Activated CD8-positive, alpha-beta T cell treated with anti-CD3 and anti-CD28 coated beads for 36 hours (primary cell): Measurements from ENCODE around the gene OR5H1. TPM values are rescaled to one million over a fixed set of nuclear protein-coding genes. Genes with fewer than 3 reads are reported as not detected.

ENCODE experiments used
- ATAC-seq: fragments of 200-7000 bp; cut with Tn5 transposase; one replicate; pipeline ENCODE4 v1.10.0; 2021; ENCODE audit warnings: mild to moderate bottlenecking, moderate library complexity
- CTCF ChIA-PET: fragments of 350-600 bp; sonication (Branson Sonifier 250); formaldehyde crosslinking; loops from one replicate; lab custom pipeline; 2021; ENCODE audit warnings: antibody characterized with exemption; lab: Charles Lee
- POLR2A ChIA-PET: fragments of 350-600 bp; sonication (Branson Sonifier 250); formaldehyde crosslinking; loops from one replicate; lab custom pipeline; 2021; ENCODE audit warnings: antibody characterized with exemption; lab: Charles Lee
- DNase-seq: peaks from one replicate; pipeline ENCODE4 v3.0.0-alpha.2; 2020
- H3K27ac Mint-ChIP-seq: one replicate; pipeline ENCODE4 v1.8.0; 2021; ENCODE audit warnings: mild to moderate bottlenecking, mixed read lengths
- H3K27me3 Mint-ChIP-seq: one replicate; pipeline ENCODE4 v1.8.0; 2021; ENCODE audit warnings: mixed read lengths
- H3K36me3 Mint-ChIP-seq: one replicate; pipeline ENCODE4 v1.8.0; 2021; ENCODE audit warnings: low read depth, mixed read lengths
- H3K4me1 Mint-ChIP-seq: one replicate; pipeline ENCODE4 v1.8.0; 2021; ENCODE audit warnings: low read depth, mixed read lengths
- H3K4me3 Mint-ChIP-seq: one replicate; pipeline ENCODE4 v1.8.0; 2021; ENCODE audit warnings: mild to moderate bottlenecking, moderate library complexity, mixed read lengths
- H3K9me3 Mint-ChIP-seq: one replicate; pipeline ENCODE4 v1.8.0; 2021; ENCODE audit warnings: mixed read lengths
- CTCF ChIP-seq: fragments of 200-600 bp; IDR thresholded peaks from one replicate; pipeline ENCODE4 v1.8.0; 2022; ENCODE audit warnings: antibody characterized with exemption, mild to moderate bottlenecking
- intact Hi-C: fragments of 100-400 bp; cut with micrococcal nuclease; formaldehyde crosslinking; loops from one replicate; pipeline ENCODE4 v1.10.0; 2022
- total RNA-seq, 2 experiments: library from RNA; stranded (reverse); gene quantifications; one replicate each; pipeline ENCODE4 v1.2.3, GENCODE V29; 2021

The OR5H1 gene
- total RNA-seq, 2 experiments from 2014 or later, result not detected

- H3K4me3 Mint-ChIP-seq, result no peak within 1 kb of the TSS
- no peaks in the 10 kb centered on the region for H3K4me1 Mint-ChIP-seq
- no peaks in the 10 kb centered on the region for H3K9me3 Mint-ChIP-seq
- no peak for ATAC-seq
- peaks cover 3% of the 10 kb centered on the region for H3K27me3 Mint-ChIP-seq
- ChIA-PET CTCF (no interaction called here), POLR2A (no interaction called here)
- TF ChIP-seq CTCF, result no peak
- H3K36me3 Mint-ChIP-seq, result no peaks in the 10 kb centered on the region
- DNase-seq, result no peak
- H3K27ac Mint-ChIP-seq, result no peak within 1 kb of the TSS
- intact Hi-C loops, result no loop called here
Observed at GRCh38 chr3:98166396-98166795, 35.9 kb downstream of the OR5H1 start, which contains the start of gene OR5H15. TSS of gene OR5H15 (plus strand) at chr3:98166696. CDS start at chr3:98168700, 2,004 bp downstream.

GRCh38 chr3:98171071-98171470 lies 40.5 kb downstream of the OR5H1 start:
- ChIA-PET CTCF (interaction anchor here (0.9 kb wide), 1 partner anchor 11 kb away, joined by 3 read pairs; no protein-coding TSS in a partner anchor), POLR2A (no interaction called here)
- Mint-ChIP-seq H3K9me3 (no peaks in the 10 kb centered on the region), H3K4me3 (no peak overlapping the region), H3K27ac (no peak overlapping the region), H3K36me3 (no peaks in the 10 kb centered on the region), H3K27me3 (peaks cover 3% of the 10 kb centered on the region), H3K4me1 (no peaks in the 10 kb centered on the region)
- ATAC-seq (no peak), DNase-seq (no peak)
- intact Hi-C loops, result no loop called here
- TF ChIP-seq CTCF, result no peak

GRCh38 chr3:98172621-98173020 lies 42.1 kb downstream of the OR5H1 start:
- no peaks in the 10 kb centered on the region for H3K4me1 Mint-ChIP-seq
- CTCF ChIA-PET, result no interaction called here
- DNase-seq (no peak), ATAC-seq (no peak)
- H3K36me3 Mint-ChIP-seq, result no peaks in the 10 kb centered on the region
- POLR2A ChIA-PET, result no interaction called here
- peaks cover 5% of the 10 kb centered on the region for H3K27me3 Mint-ChIP-seq
- intact Hi-C loops, result no loop called here
- H3K27ac Mint-ChIP-seq, result no peak overlapping the region
- H3K9me3 Mint-ChIP-seq, result no peaks in the 10 kb centered on the region
- no peak for TF ChIP-seq CTCF
- H3K4me3 Mint-ChIP-seq, result no peak overlapping the region

DNA sequence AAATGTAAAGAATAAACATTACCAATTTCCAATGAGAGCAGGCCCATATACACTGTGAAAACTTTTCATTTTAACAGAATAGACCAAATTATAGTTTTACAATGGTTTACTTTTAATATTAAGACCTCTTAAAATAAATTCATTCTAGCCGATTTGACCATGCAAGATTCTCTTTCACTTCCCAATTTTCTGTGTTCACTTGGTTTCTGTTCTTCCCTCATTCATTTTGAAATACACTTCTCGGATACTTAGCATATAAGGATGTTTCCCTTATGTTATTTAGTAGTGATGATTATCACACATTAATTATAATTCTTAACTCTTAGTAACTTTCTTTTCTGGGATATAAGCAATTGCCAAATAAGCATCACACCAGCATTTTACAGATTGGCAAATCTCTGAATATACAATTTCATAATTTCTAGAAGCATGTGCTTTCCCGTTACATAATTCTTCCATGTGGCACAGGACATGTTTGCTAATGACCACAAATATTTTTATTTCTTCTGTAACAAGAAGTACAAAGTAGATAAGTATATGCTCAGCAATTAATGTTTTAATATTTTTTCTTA lies 49.9 kb downstream of the OR5H1 start:
- intact Hi-C loops, result no loop called here
- ATAC-seq (no peak), DNase-seq (no peak)
- no peak for TF ChIP-seq CTCF
- POLR2A ChIA-PET, result no interaction called here
- Mint-ChIP-seq H3K4me3 (no peak overlapping the region), H3K27me3 (peaks cover 2% of the 10 kb centered on the region), H3K27ac (no peak overlapping the region), H3K9me3 (peaks cover 1% of the 10 kb centered on the region), H3K36me3 (no peaks in the 10 kb centered on the region), H3K4me1 (no peaks in the 10 kb centered on the region)
- CTCF ChIA-PET, result no interaction called here

DNA sequence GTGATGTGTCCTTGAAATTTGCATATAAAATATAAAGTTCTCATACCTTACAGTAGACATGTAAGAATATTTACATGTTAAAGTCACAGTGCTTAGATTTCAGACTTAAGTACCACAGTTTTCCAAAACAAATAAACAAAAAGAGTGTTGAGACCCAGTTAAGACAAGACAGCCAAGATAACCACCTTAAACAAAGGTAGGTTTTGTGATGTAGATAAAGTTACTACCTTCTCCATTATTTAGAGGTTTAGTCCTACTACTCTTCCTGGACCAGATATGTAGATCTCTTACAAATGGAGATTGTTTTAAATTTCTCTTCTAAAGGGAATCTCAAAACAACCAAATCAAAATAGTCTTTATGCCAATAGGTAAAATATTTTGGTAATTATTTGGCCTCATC lies 51.7 kb downstream of the OR5H1 start:
- Mint-ChIP-seq H3K27me3 (no peaks in the 10 kb centered on the region), H3K36me3 (no peaks in the 10 kb centered on the region), H3K4me1 (no peaks in the 10 kb centered on the region), H3K4me3 (no peak overlapping the region), H3K9me3 (peaks cover 1% of the 10 kb centered on the region), H3K27ac (no peak overlapping the region)
- no peak for ATAC-seq
- no peak for TF ChIP-seq CTCF
- no peak for DNase-seq
- ChIA-PET POLR2A (no interaction called here), CTCF (no interaction called here)
- intact Hi-C loops, result no loop called here
